GM23248 (cell line): ENCODE measurements around the gene SLC16A2. TPM values are rescaled to one million over a fixed set of nuclear protein-coding genes. Genes with fewer than 3 reads are reported as not detected.
"Not testable (repeated sequence)": the region's sequence is repeated elsewhere in the genome, so short reads cannot be mapped to it uniquely, and the experiment has no call there.

Experiments
- DNase-seq: peaks from one replicate; pipeline ENCODE4 v3.0.0-alpha.2; 2015
- H2AFZ ChIP-seq: fragments of 200-600 bp; sonication (generic); 2 replicates; pipeline ENCODE4 v1.6.1; 2016; ENCODE audit warnings: antibody characterized with exemption
- H3F3A ChIP-seq: fragments of 200-600 bp; sonication (generic); 2 replicates; pipeline ENCODE4 v1.6.1; 2016; ENCODE audit warnings: mild to moderate bottlenecking, antibody characterized with exemption, mixed run types; ENCODE audit not compliant: insufficient read depth
- H3K27ac ChIP-seq: fragments of 200-600 bp; sonication (generic); 2 replicates; pipeline ENCODE4 v1.5.1; 2016; ENCODE audit warnings: mild to moderate bottlenecking
- H3K27me3 ChIP-seq: fragments of 200-600 bp; sonication (generic); replicated peaks from 2 replicates; pipeline ENCODE4 v1.6.1; 2016; ENCODE audit warnings: mild to moderate bottlenecking; ENCODE audit not compliant: insufficient read depth
- H3K36me3 ChIP-seq: fragments of 200-600 bp; sonication (generic); 2 replicates; pipeline ENCODE4 v1.6.1; 2016; ENCODE audit warnings: low read depth, mild to moderate bottlenecking
- H3K4me1 ChIP-seq: fragments of 200-600 bp; sonication (generic); 2 replicates; pipeline ENCODE4 v1.6.1; 2016; ENCODE audit warnings: mild to moderate bottlenecking; ENCODE audit not compliant: insufficient read depth
- H3K4me2 ChIP-seq: fragments of 200-600 bp; sonication (generic); one replicate; pipeline ENCODE4 v1.6.1; 2016; ENCODE audit warnings: mild to moderate bottlenecking; ENCODE audit not compliant: unreplicated experiment
- H3K4me3 ChIP-seq: fragments of 200-600 bp; sonication (generic); 2 replicates; pipeline ENCODE4 v1.5.1; 2016; ENCODE audit warnings: mild to moderate bottlenecking
- H3K79me2 ChIP-seq: fragments of 200-600 bp; sonication (generic); 2 replicates; pipeline ENCODE4 v1.6.1; 2016; ENCODE audit warnings: mild to moderate bottlenecking; ENCODE audit not compliant: insufficient read depth
- H3K9ac ChIP-seq: fragments of 200-600 bp; sonication (generic); 2 replicates; pipeline ENCODE4 v1.6.1; 2016; ENCODE audit warnings: mild to moderate bottlenecking
- H3K9me2 ChIP-seq: fragments of 200-600 bp; sonication (generic); 2 replicates; pipeline ENCODE4 v1.6.1; 2016; ENCODE audit warnings: mixed run types, mild to moderate bottlenecking, moderate library complexity; ENCODE audit not compliant: insufficient read depth
- H3K9me3 ChIP-seq: fragments of 200-600 bp; sonication (generic); one replicate; pipeline ENCODE4 v1.6.1; 2017; ENCODE audit warnings: low read depth
- H4K20me1 ChIP-seq: fragments of 200-600 bp; sonication (generic); 2 replicates; pipeline ENCODE4 v1.6.0; 2016; ENCODE audit not compliant: insufficient read depth
- EZH2 ChIP-seq: fragments of 200-600 bp; sonication (generic); IDR thresholded peaks from 2 replicates; pipeline ENCODE4 v1.6.1; 2018; ENCODE audit warnings: antibody characterized with exemption, mild to moderate bottlenecking; ENCODE audit not compliant: insufficient read depth, poor library complexity, severe bottlenecking
- EZH2phosphoT487 ChIP-seq: fragments of 200-600 bp; sonication (generic); IDR thresholded peaks from 2 replicates; pipeline ENCODE4 v1.6.1; 2018; ENCODE audit warnings: antibody characterized with exemption, moderate library complexity, mild to moderate bottlenecking, low read depth; ENCODE audit not compliant: insufficient read depth
- WGBS, 2 experiments: methylation state at CpG; one replicate each; pipeline ENCODE4 v1.1.6; 2015 to 2017; ENCODE audit warnings: low lambda C conversion rate in 2 of 2, low coverage in 1 of 2; ENCODE audit errors: missing lambda C conversion rate in 2 of 2; 5-methylcytosine and 5-hydroxymethylcytosine counted together
- in situ Hi-C: fragments of 300-500 bp; cut with MboI; formaldehyde crosslinking; loops from 2 replicates; pipeline ENCODE4 v1.15.0; 2020
- polyA plus RNA-seq: library from polyadenylated mRNA; unstranded; fragments of >200 nt; fragmentation: Nextera tagmentation; extraction: Ambion mirVana; gene quantifications from 2 replicates; pipeline ENCODE4 v1.2.1, GENCODE V29; 2016
- total RNA-seq: library from RNA; depleted of rRNA; stranded (reverse); fragments of >200 nt; shearing (Covaris generic); gene quantifications from 2 replicates; pipeline ENCODE4 v1.2.3, GENCODE V29; 2014

The SLC16A2 gene
- total and polyA plus RNA-seq, 2 experiments from 2014 or later, result 53.0 to 55.6 TPM

GRCh38 chrX:74458736-74459135 is 37.4 kb downstream of the SLC16A2 start:
- Histone ChIP-seq H3K79me2 (peaks cover 41% of the 10 kb centered on the region), H3K9me3 (no peaks in the 10 kb centered on the region), H3K27me3 (no peaks in the 10 kb centered on the region), H3K27ac (no peak overlapping the region), H3K9ac (no peak overlapping the region), H3K36me3 (no peaks in the 10 kb centered on the region), H3F3A (0 out of 2 replicates have a peak, but pooled peaks cover 7% of the 10 kb centered on the region), H4K20me1 (no peaks in the 10 kb centered on the region), H3K4me2 (no peak overlapping the region), H3K4me3 (no peak overlapping the region), H3K4me1 (no peaks in the 10 kb centered on the region), H2AFZ (no peak overlapping the region), H3K9me2 (no peaks in the 10 kb centered on the region)
- WGBS, 2 experiments, result 0% methylated on average over 1 of the region's 1 CpG
- in situ Hi-C loops, result no loop called here
- TF ChIP-seq EZH2phosphoT487, result no peak
- TF ChIP-seq EZH2, result no peak
- peak; percentile 70 for DNase-seq

- 0 out of 2 replicates have a peak, but pooled peaks cover 7% of the 10 kb centered on the region for H3F3A ChIP-seq
- peaks cover 33% of the 10 kb centered on the region for H3K79me2 ChIP-seq
- no peak overlapping the region for H3K9ac ChIP-seq
- no peaks in the 10 kb centered on the region for H4K20me1 ChIP-seq
- H3K4me1 ChIP-seq, result no peaks in the 10 kb centered on the region
- H2AFZ ChIP-seq, result no peak overlapping the region
- TF ChIP-seq EZH2phosphoT487 (no peak), EZH2 (no peak)
- no peaks in the 10 kb centered on the region for H3K9me3 ChIP-seq
- no peaks in the 10 kb centered on the region for H3K36me3 ChIP-seq
- no peak overlapping the region for H3K4me3 ChIP-seq
- H3K27me3 ChIP-seq, result no peaks in the 10 kb centered on the region
- 58 to 79% methylated on average over 4 of the region's 4 CpGs for WGBS, 2 experiments
- in situ Hi-C loops, result no loop called here
- H3K9me2 ChIP-seq, result no peaks in the 10 kb centered on the region
- H3K27ac ChIP-seq, result no peak overlapping the region
- no peak overlapping the region for H3K4me2 ChIP-seq
- DNase-seq, result peak; percentile 16
Observed at GRCh38 chrX:74461384-74461783, 40.1 kb downstream of the SLC16A2 start.

- in situ Hi-C loops, result no loop called here
- no peaks in the 10 kb centered on the region for H3K36me3 ChIP-seq
- no peak overlapping the region for H2AFZ ChIP-seq
Observed at GRCh38 chrX:74464722-74465121, 43.4 kb downstream of the SLC16A2 start.

GRCh38 chrX:74465424-74465823 is 44.1 kb downstream of the SLC16A2 start:
- Histone ChIP-seq H3K27ac (no peak overlapping the region), H3K4me2 (no peak overlapping the region), H3K36me3 (no peaks in the 10 kb centered on the region), H2AFZ (no peak overlapping the region), H3K79me2 (peaks cover 17% of the 10 kb centered on the region; the same call in 1 of the 2 replicates), H3F3A (no peaks in the 10 kb centered on the region), H3K9ac (no peak overlapping the region), H3K9me2 (no peaks in the 10 kb centered on the region), H3K9me3 (no peaks in the 10 kb centered on the region), H3K4me1 (peaks cover 5% of the 10 kb centered on the region; the same call in 1 of the 2 replicates), H4K20me1 (no peaks in the 10 kb centered on the region), H3K27me3 (no peaks in the 10 kb centered on the region), H3K4me3 (no peak overlapping the region)
- DNase-seq, result peak; percentile 55
- TF ChIP-seq EZH2, result no peak
- in situ Hi-C loops, result no loop called here
- 100% methylated on average over 1 of the region's 1 CpG; no CpG with 5 or more reads in 1 of the 2 experiments for WGBS, 2 experiments

More at GRCh38 chrX:74464722-74465121, 43.4 kb downstream of the SLC16A2 start:
- no peak overlapping the region for H3K4me2 ChIP-seq
- H3K79me2 ChIP-seq, result peaks cover 17% of the 10 kb centered on the region; the same call in 1 of the 2 replicates
- H3K9me3 ChIP-seq, result no peaks in the 10 kb centered on the region
- H3K27me3 ChIP-seq, result no peaks in the 10 kb centered on the region
- H3K4me3 ChIP-seq, result no peak overlapping the region
- peaks cover 5% of the 10 kb centered on the region; the same call in 1 of the 2 replicates for H3K4me1 ChIP-seq
- H3K9ac ChIP-seq, result no peak overlapping the region
- no peaks in the 10 kb centered on the region for H3K9me2 ChIP-seq
- no peaks in the 10 kb centered on the region for H3F3A ChIP-seq
- DNase-seq, result no peak
- TF ChIP-seq EZH2phosphoT487 (no peak), EZH2 (no peak)
- H4K20me1 ChIP-seq, result no peaks in the 10 kb centered on the region
- 100% methylated on average over 1 of the region's 1 CpG; no CpG with 5 or more reads in 1 of the 2 experiments for WGBS, 2 experiments
- no peak overlapping the region for H3K27ac ChIP-seq

- Histone ChIP-seq H3K9me3 (no peaks in the 10 kb centered on the region), H3K9me2 (no peaks in the 10 kb centered on the region), H3K4me1 (peaks cover 5% of the 10 kb centered on the region; the same call in 1 of the 2 replicates), H3K79me2 (peaks cover 32% of the 10 kb centered on the region), H3K27ac (no peak overlapping the region), H2AFZ (no peak overlapping the region), H3K9ac (no peak overlapping the region), H3K4me2 (no peak overlapping the region), H3K27me3 (no peaks in the 10 kb centered on the region), H3F3A (no peaks in the 10 kb centered on the region), H3K36me3 (no peaks in the 10 kb centered on the region), H3K4me3 (no peak overlapping the region), H4K20me1 (no peaks in the 10 kb centered on the region)
- in situ Hi-C loops, result no loop called here
- no peak for DNase-seq
- TF ChIP-seq EZH2 (no peak), EZH2phosphoT487 (no peak)
Observed at GRCh38 chrX:74467656-74468055, 46.4 kb downstream of the SLC16A2 start.

GRCh38 chrX:74473116-74473515 is 51.8 kb downstream of the SLC16A2 start:
- H4K20me1 ChIP-seq, DNase-seq, H3K9me3 ChIP-seq, H3K27ac ChIP-seq, H3F3A ChIP-seq, H3K4me2 ChIP-seq, H3K36me3 ChIP-seq, H2AFZ ChIP-seq, H3K4me3 ChIP-seq, H3K9ac ChIP-seq, in situ Hi-C loops, H3K4me1 ChIP-seq, H3K9me2 ChIP-seq, H3K27me3 ChIP-seq: not testable (repeated sequence)
- WGBS, 2 experiments, result 95% methylated on average over 2 of the region's 2 CpGs
- H3K79me2 ChIP-seq, result peaks cover 23% of the 10 kb centered on the region
